Anterior cingulate cortex (tissue), 58 donors: ENCODE data around the gene COL3A1.

Experiments
- DNase-seq, 58 donors: peaks; one replicate each; lab custom pipeline; 2025; lab: John Stamatoyannopoulos, UW

The COL3A1 gene

GRCh38 chr2:189013671-189014448 is 39.7 kb downstream of the COL3A1 start:
- DNase-seq = no peak

- no peak for DNase-seq
Measured at GRCh38 chr2:189014449-189015138, 40.4 kb downstream of the COL3A1 start.

- no peak for DNase-seq
Measured at GRCh38 chr2:189015359-189015758, 41.2 kb downstream of the COL3A1 start.

- DNase-seq = no peak
Measured at GRCh38 chr2:189016311-189016861, 42.2 kb downstream of the COL3A1 start.

GRCh38 chr2:189018631-189019030 is 44.5 kb downstream of the COL3A1 start:
- DNase-seq = no peak

- DNase-seq = no peak
Measured at GRCh38 chr2:189020179-189020578, 46.0 kb downstream of the COL3A1 start.

GRCh38 chr2:189022053-189022481 is 47.9 kb downstream of the COL3A1 start:
- DNase-seq = peak in 1 of 58 donors; percentile 17

- DNase-seq = no peak
Measured at GRCh38 chr2:189022492-189022891, 48.3 kb downstream of the COL3A1 start.

GRCh38 chr2:189024901-189025618 is 50.9 kb downstream of the COL3A1 start:
- DNase-seq = no peak

GRCh38 chr2:189037518-189037917 is 63.3 kb downstream of the COL3A1 start:
- no peak for DNase-seq

- DNase-seq = no peak
Measured at GRCh38 chr2:189045836-189046235, 71.7 kb downstream of the COL3A1 start.

GRCh38 chr2:189046320-189046719 is 72.1 kb downstream of the COL3A1 start:
- DNase-seq = no peak

GRCh38 chr2:189047171-189047888 is 73.2 kb downstream of the COL3A1 start:
- DNase-seq = no peak

- no peak for DNase-seq
Measured at GRCh38 chr2:189048189-189048588, 74.0 kb downstream of the COL3A1 start.

- no peak for DNase-seq
Measured at GRCh38 chr2:189049709-189050164, 75.6 kb downstream of the COL3A1 start.

GRCh38 chr2:189050165-189050712 is 76.1 kb downstream of the COL3A1 start:
- DNase-seq = no peak

GRCh38 chr2:189056200-189057106 is 82.3 kb downstream of the COL3A1 start:
- no peak for DNase-seq

- DNase-seq = no peak
Measured at GRCh38 chr2:189057316-189057715, 83.1 kb downstream of the COL3A1 start.
